HepG2 (cell line): Measurements from ENCODE around the gene NDUFB10. TPM values are rescaled to one million over a fixed set of nuclear protein-coding genes. Genes with fewer than 3 reads are reported as not detected.

ENCODE experiments used
- ARID3A ChIP-seq: IDR thresholded peaks from 2 replicates; pipeline ENCODE4 v1.6.1; 2012; ENCODE audit warnings: low read depth, low read length, improper control_type of control experiment
- ATRX ChIP-seq: sonication (generic); formaldehyde crosslinking; IDR thresholded peaks from 2 replicates; pipeline ENCODE4 v1.4.0; 2020; ENCODE audit warnings: missing genetic modification reagents, borderline replicate concordance
- CEBPG ChIP-seq: IDR thresholded peaks from 2 replicates; pipeline ENCODE4 v1.6.1; 2016
- DRAP1 ChIP-seq: IDR thresholded peaks from 2 replicates; pipeline ENCODE4 v1.6.1; 2016; ENCODE audit warnings: missing genetic modification reagents, missing compliant biosample characterization
- FOSL1 ChIP-seq: sonication (generic); formaldehyde crosslinking; IDR thresholded peaks from 2 replicates; pipeline ENCODE4 v1.9.0; 2021; ENCODE audit warnings: missing genetic modification reagents, borderline replicate concordance
- HDAC1 ChIP-seq: sonication (generic); formaldehyde crosslinking; IDR thresholded peaks from 2 replicates; pipeline ENCODE4 v1.5.1; 2020; ENCODE audit warnings: mild to moderate bottlenecking, missing genetic modification reagents
- POGZ ChIP-seq: sonication (generic); formaldehyde crosslinking; IDR thresholded peaks from 2 replicates; pipeline ENCODE4 v1.4.0; 2020; ENCODE audit warnings: mild to moderate bottlenecking, missing genetic modification reagents
- RARG ChIP-seq: sonication (generic); formaldehyde crosslinking; IDR thresholded peaks from 2 replicates; pipeline ENCODE4 v1.4.0; 2020; ENCODE audit warnings: low read depth, mild to moderate bottlenecking, missing genetic modification reagents
- TFAP4 ChIP-seq: sonication (generic); IDR thresholded peaks from 2 replicates; pipeline ENCODE4 v1.6.1; 2016; ENCODE audit warnings: low read depth, borderline replicate concordance
- UBTF ChIP-seq: sonication (generic); formaldehyde crosslinking; IDR thresholded peaks from 2 replicates; pipeline ENCODE4 v1.4.0; 2020; ENCODE audit warnings: mild to moderate bottlenecking, missing genetic modification reagents
- ZBTB10 ChIP-seq: sonication (generic); formaldehyde crosslinking; IDR thresholded peaks from 2 replicates; pipeline ENCODE4 v1.4.0; 2020; ENCODE audit warnings: missing genetic modification reagents, borderline replicate concordance
- ZNF33B ChIP-seq: sonication (generic); formaldehyde crosslinking; IDR thresholded peaks from 2 replicates; pipeline ENCODE4 v1.5.1; 2020; ENCODE audit warnings: mild to moderate bottlenecking, missing genetic modification reagents
- ZNF441 ChIP-seq: sonication (generic); formaldehyde crosslinking; IDR thresholded peaks from 2 replicates; pipeline ENCODE4 v1.7.0; 2021; ENCODE audit warnings: missing genetic modification reagents, borderline replicate concordance
- ZNF615 ChIP-seq: sonication (generic); formaldehyde crosslinking; IDR thresholded peaks from 2 replicates; pipeline ENCODE4 v1.5.0; 2020; ENCODE audit warnings: mild to moderate bottlenecking, missing genetic modification reagents, borderline replicate concordance
- ZNF672 ChIP-seq: sonication (generic); formaldehyde crosslinking; IDR thresholded peaks from 2 replicates; pipeline ENCODE4 v1.8.1; 2022; ENCODE audit warnings: missing genetic modification reagents
- ZNF709 ChIP-seq: sonication (generic); formaldehyde crosslinking; IDR thresholded peaks from 2 replicates; pipeline ENCODE4 v1.5.0; 2020; ENCODE audit warnings: mild to moderate bottlenecking, missing genetic modification reagents
- ZNF770 ChIP-seq: sonication (generic); formaldehyde crosslinking; IDR thresholded peaks from 2 replicates; pipeline ENCODE4 v1.5.0; 2020; ENCODE audit warnings: mild to moderate bottlenecking, missing genetic modification reagents
- ZNF891 ChIP-seq: sonication (generic); formaldehyde crosslinking; IDR thresholded peaks from 2 replicates; pipeline ENCODE4 v1.5.0; 2020; ENCODE audit warnings: mild to moderate bottlenecking, missing genetic modification reagents
- polyA plus RNA-seq, 8 experiments: library from polyadenylated mRNA; depleted of rRNA in 3 of 8; stranded (reverse) in 7 of 8; unstranded in 1 of 8; fragments of >200 nt; fragmentation: Illumina TruSeq in 4 of 8; extraction: Trizol in 4 of 8; gene quantifications; 2 replicates each; pipeline versions ENCODE4 v1.2.1 to v1.2.3, GENCODE V29; 2011 to 2016; ENCODE audit warnings: low read depth in 4 of 8, missing spikeins in 1 of 8, mixed read lengths in 1 of 8; ENCODE audit not compliant: insufficient read depth in 1 of 8
- total RNA-seq, 5 experiments: library from RNA; depleted of rRNA; stranded (reverse); fragments of >200 nt; fragmentation: Illumina TruSeq; extraction: Trizol; gene quantifications; 2 replicates each; pipeline ENCODE4 v1.2.3, GENCODE V29; 2016; ENCODE audit warnings: low read depth in 1 of 5

Gene NDUFB10
- total and polyA plus RNA-seq, 2 of the 13 experiments (the other 11 are each of a cell fraction or from before 2014, with no cell fraction given) = 68.6 to 157 TPM

GRCh38 chr16:1940273-1941161, 18.8 kb upstream of the NDUFB10 start (continued):
- TF ChIP-seq TFAP4 = peak; percentile 99
- TF ChIP-seq UBTF = peak; percentile 63
- TF ChIP-seq FOSL1 (CRISPR knock-in tag) = no peak
- no peak for TF ChIP-seq ZNF33B (CRISPR knock-in tag)
- TF ChIP-seq ZNF770 (CRISPR knock-in tag) = peak; percentile 30; the same call in 1 of the 2 replicates
- TF ChIP-seq ZBTB10 (CRISPR knock-in tag) = peak; percentile 90
- TF ChIP-seq ZNF891 (CRISPR knock-in tag) = no peak
- peak; percentile 71 for TF ChIP-seq HDAC1 (CRISPR knock-in tag)
- TF ChIP-seq DRAP1 = peak; percentile 69
- TF ChIP-seq RARG (CRISPR knock-in tag) = no peak
- TF ChIP-seq POGZ (CRISPR knock-in tag) = peak; percentile 73; the same call in 1 of the 2 replicates
- no peak for TF ChIP-seq ATRX (CRISPR knock-in tag)
- peak; percentile 56; the same call in 1 of the 2 replicates for TF ChIP-seq ZNF441 (CRISPR knock-in tag)
- TF ChIP-seq ARID3A = no peak
- TF ChIP-seq ZNF709 (CRISPR knock-in tag) = peak; percentile 33; the same call in 1 of the 2 replicates
- TF ChIP-seq ZNF672 (CRISPR knock-in tag) = 0 out of 2 replicates have a peak, but pooled peaks have one; percentile 33
- TF ChIP-seq ZNF615 (CRISPR knock-in tag) = peak; percentile 83; the same call in 1 of the 2 replicates
- TF ChIP-seq CEBPG = peak; percentile 57
